Right lobe of liver (tissue), 6 donors: ENCODE data around the gene KRT37. TPM values are rescaled to one million over a fixed set of nuclear protein-coding genes. Genes with fewer than 3 reads are reported as not detected.

Source experiments
- ATAC-seq, 4 donors: fragments of 200-7000 bp; cut with Tn5 transposase; one replicate each; pipeline ENCODE4 v1.9.1; 2020; ENCODE audit warnings: mild to moderate bottlenecking in 4 of 4, moderate library complexity in 4 of 4
- DNase-seq, 3 donors: peaks; one replicate each; pipeline ENCODE4 v3.0.0-alpha.2; 2020
- H3K27ac ChIP-seq, 3 donors: fragments of 200-600 bp; one replicate each; pipeline ENCODE4 v1.8.0; 2022
- H3K27me3 ChIP-seq, 2 donors: fragments of 200-600 bp; one replicate each; pipeline ENCODE4 v1.8.0; 2022
- H3K36me3 ChIP-seq, 4 donors: fragments of 200-600 bp; sonication (generic) in 1 of 4; one replicate each; pipeline versions ENCODE4 v1.5.1 to v1.8.0; 2017 to 2022; ENCODE audit warnings: control low read depth in 1 of 4
- H3K4me1 ChIP-seq, 4 donors: fragments of 200-600 bp; sonication (generic) in 1 of 4; one replicate each; pipeline versions ENCODE4 v1.5.1 to v1.8.0; 2017 to 2022; ENCODE audit warnings: control low read depth in 1 of 4
- H3K4me3 ChIP-seq, 3 donors: fragments of 200-600 bp; one replicate each; pipeline ENCODE4 v1.8.0; 2022
- H3K9me3 ChIP-seq, 4 donors: fragments of 200-600 bp; sonication (generic) in 1 of 4; one replicate each; pipeline versions ENCODE4 v1.5.1 to v1.8.0; 2017 to 2022; ENCODE audit warnings: control low read depth in 1 of 4
- POLR2A ChIP-seq: fragments of 450-650 bp; IDR thresholded peaks from one replicate; pipeline ENCODE4 v1.6.1; 2017; ENCODE audit warnings: antibody characterized with exemption, mild to moderate bottlenecking
- WGBS: methylation state at CpG from one replicate; pipeline ENCODE4 v1.1.6; 2018; ENCODE audit warnings: low coverage, low lambda C conversion rate; ENCODE audit not compliant: insufficient coverage; ENCODE audit errors: missing lambda C conversion rate; 5-methylcytosine and 5-hydroxymethylcytosine counted together
- intact Hi-C, 2 donors: fragments of 100-400 bp; cut with DNase I; formaldehyde crosslinking; loops; one replicate each; pipeline versions ENCODE4 v1.11.2 to v1.14.1; 2022
- total RNA-seq, 6 experiments: library from RNA; depleted of rRNA in 2 of 6; stranded (reverse); fragments of >200 nt in 2 of 6; fragmentation: NEBNext Ultra II Directional in 3 of 6; extraction: Animal tissue kit (Norgen Biotek cat#: 25700) in 3 of 6; gene quantifications; one replicate each; pipeline versions ENCODE4 v1.1.0 to v1.2.4, GENCODE V29; 2016 to 2023
- TF ChIP-seq, protein P1 (sequence below), 4 donors: fragments of 200-600 bp in 3 of 4; fragments of 450-650 bp in 1 of 4; IDR thresholded peaks; one replicate each; pipeline versions ENCODE4 v1.5.1 to v1.8.0; 2016 to 2022; ENCODE audit warnings: antibody characterized with exemption in 4 of 4, mild to moderate bottlenecking in 2 of 4
- donor health status: DM: no; HTN: yes; CAD: no.
- donor health status: DM: no; HTN: no; CAD: no.
- donor health status: DM: no; HTN: no; CAD: no.
- donor health status: DM: no; HTN: yes; CAD: no.
- donor health status: DM: no; HTN: yes; CAD: no.

KRT37 gene
- total RNA-seq, 6 experiments from 2014 or later: not detected

GRCh38 chr17:41421617-41422016 is 2.8 kb downstream of the KRT37 start:
- ATAC-seq (no peak), DNase-seq (no peak)
- no peak for TF ChIP-seq POLR2A
- TF ChIP-seq, protein P1, sequence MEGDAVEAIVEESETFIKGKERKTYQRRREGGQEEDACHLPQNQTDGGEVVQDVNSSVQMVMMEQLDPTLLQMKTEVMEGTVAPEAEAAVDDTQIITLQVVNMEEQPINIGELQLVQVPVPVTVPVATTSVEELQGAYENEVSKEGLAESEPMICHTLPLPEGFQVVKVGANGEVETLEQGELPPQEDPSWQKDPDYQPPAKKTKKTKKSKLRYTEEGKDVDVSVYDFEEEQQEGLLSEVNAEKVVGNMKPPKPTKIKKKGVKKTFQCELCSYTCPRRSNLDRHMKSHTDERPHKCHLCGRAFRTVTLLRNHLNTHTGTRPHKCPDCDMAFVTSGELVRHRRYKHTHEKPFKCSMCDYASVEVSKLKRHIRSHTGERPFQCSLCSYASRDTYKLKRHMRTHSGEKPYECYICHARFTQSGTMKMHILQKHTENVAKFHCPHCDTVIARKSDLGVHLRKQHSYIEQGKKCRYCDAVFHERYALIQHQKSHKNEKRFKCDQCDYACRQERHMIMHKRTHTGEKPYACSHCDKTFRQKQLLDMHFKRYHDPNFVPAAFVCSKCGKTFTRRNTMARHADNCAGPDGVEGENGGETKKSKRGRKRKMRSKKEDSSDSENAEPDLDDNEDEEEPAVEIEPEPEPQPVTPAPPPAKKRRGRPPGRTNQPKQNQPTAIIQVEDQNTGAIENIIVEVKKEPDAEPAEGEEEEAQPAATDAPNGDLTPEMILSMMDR (IDR thresholded peaks at IDR 0.05): no peak
- Histone ChIP-seq H3K9me3 (no peaks in the 10 kb centered on the region), H3K4me3 (no peak overlapping the region), H3K27ac (no peak overlapping the region), H3K36me3 (no peaks in the 10 kb centered on the region), H3K4me1 (peaks cover 0 to 8% (median 3%) of the 10 kb centered on the region in 4 donors), H3K27me3 (no peaks in the 10 kb centered on the region)
- 48% methylated on average over 2 of the region's 4 CpGs for WGBS
- intact Hi-C loops: no loop called here

GRCh38 chr17:41421116-41421515 is 3.3 kb downstream of the KRT37 start:
- intact Hi-C loops: no loop called here
- H3K27ac ChIP-seq: no peak overlapping the region
- H3K27me3 ChIP-seq: no peaks in the 10 kb centered on the region
- H3K4me3 ChIP-seq: no peak overlapping the region
- no peak for DNase-seq
- no CpG with 5 or more reads among the region's 9 CpGs for WGBS
- TF ChIP-seq, protein P1 (IDR thresholded peaks at IDR 0.05): no peak
- TF ChIP-seq POLR2A: no peak
- no peak for ATAC-seq
- H3K9me3 ChIP-seq: no peaks in the 10 kb centered on the region
- no peaks in the 10 kb centered on the region for H3K36me3 ChIP-seq
- H3K4me1 ChIP-seq: peaks cover 0 to 13% (median 6%) of the 10 kb centered on the region in 4 donors

DNA sequence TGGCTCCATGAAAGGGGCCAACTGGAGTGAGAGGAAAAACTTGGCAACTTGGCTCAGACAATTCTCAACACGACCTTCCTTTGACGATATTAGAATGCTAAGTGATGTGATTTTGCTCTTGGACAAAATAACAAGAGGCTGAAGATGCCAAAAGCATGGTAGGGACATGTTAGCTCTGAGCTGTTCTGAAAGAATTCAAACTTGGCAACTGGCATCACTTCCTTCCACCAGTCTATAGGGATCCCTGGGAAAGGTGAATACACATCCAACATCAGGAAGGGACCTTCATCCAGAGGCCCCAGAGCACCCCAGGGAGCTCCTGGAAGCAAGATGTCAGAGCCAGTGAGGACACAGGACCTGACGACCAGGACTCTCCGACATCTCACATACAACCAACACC is 4.3 kb downstream of the KRT37 start:
- Histone ChIP-seq H3K9me3 (no peaks in the 10 kb centered on the region), H3K36me3 (no peaks in the 10 kb centered on the region), H3K27me3 (no peaks in the 10 kb centered on the region), H3K4me3 (no peak overlapping the region), H3K4me1 (peaks cover 0 to 23% (median 6%) of the 10 kb centered on the region in 4 donors), H3K27ac (no peak overlapping the region)
- intact Hi-C loops: no loop called here
- ATAC-seq: no peak
- 75% methylated on average over 4 of the region's 4 CpGs for WGBS
- TF ChIP-seq, protein P1 (IDR thresholded peaks at IDR 0.05): no peak
- TF ChIP-seq POLR2A: no peak
- no peak for DNase-seq

DNA sequence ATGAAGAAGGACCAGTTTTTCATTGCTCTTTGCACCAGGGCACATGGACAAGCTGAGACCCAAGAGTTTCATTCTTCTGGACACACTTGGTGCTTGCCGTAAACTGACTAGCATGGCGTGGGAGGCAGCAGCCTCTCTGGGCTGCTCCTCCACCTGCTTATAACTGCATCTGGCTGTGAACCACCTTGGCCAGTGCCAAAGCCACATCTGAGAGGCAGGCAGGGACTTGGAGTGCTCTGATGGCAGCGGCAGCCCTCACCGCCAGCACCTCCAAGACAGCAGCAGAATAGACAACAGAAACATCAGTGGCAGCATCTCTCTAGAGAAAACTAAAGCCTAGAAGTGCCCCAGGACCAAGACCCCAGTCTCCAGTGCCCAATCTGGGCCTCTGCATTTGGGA is 4.7 kb downstream of the KRT37 start:
- Histone ChIP-seq H3K4me3 (no peak overlapping the region), H3K36me3 (no peaks in the 10 kb centered on the region), H3K4me1 (peaks cover 0 to 23% (median 6%) of the 10 kb centered on the region in 4 donors), H3K9me3 (no peaks in the 10 kb centered on the region), H3K27ac (no peak overlapping the region), H3K27me3 (no peaks in the 10 kb centered on the region)
- ATAC-seq (no peak), DNase-seq (no peak)
- TF ChIP-seq, protein P1 (IDR thresholded peaks at IDR 0.05): no peak
- no peak for TF ChIP-seq POLR2A
- 100% methylated on average over 1 of the region's 4 CpGs for WGBS
- intact Hi-C loops: no loop called here
